Erythroblast (primary cell): Measurements from ENCODE around the gene DISC1.
"Not testable (repeated sequence)": the region's sequence is repeated elsewhere in the genome, so short reads cannot be mapped to it uniquely, and the experiment has no call there.

Experiments used
- DNase-seq, 2 experiments: peaks; one replicate each; lab custom pipeline; 2025; lab: John Stamatoyannopoulos, UW
- GATA1 ChIP-seq: IDR thresholded peaks from 2 replicates; pipeline ENCODE4 v1.6.1; 2011; ENCODE audit warnings: low read depth, mild to moderate bottlenecking, control low read depth, low read length, moderate library complexity
- POLR2A ChIP-seq: IDR thresholded peaks from 2 replicates; pipeline ENCODE4 v1.6.1; 2011; ENCODE audit warnings: mild to moderate bottlenecking, low read length

Gene DISC1

DNA sequence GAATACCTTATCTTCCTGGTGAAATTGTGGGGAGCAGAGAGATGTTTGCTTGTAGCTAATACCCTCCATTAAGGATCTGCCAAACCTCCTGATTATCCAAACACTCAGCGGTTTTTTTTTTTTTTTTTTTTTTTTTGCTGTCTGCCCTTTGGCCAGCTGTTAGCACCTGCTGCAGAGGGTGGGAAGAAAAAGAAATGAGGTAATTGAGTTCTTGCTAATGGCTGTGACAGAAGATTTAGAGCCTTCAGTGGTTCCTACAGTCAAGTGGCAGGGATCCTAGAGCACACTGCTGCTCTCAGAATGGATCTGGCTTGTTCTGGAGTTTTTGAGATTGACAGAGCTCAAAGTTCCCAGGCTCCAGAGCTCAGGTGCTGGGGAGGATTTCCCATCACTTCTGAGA is 342.5 kb downstream of the DISC1 start:
- TF ChIP-seq GATA1: no peak
- no peak for DNase-seq

- DNase-seq: not testable (repeated sequence)
Observed at GRCh38 chr1:231969761-231970160, 343.2 kb downstream of the DISC1 start.

DNA sequence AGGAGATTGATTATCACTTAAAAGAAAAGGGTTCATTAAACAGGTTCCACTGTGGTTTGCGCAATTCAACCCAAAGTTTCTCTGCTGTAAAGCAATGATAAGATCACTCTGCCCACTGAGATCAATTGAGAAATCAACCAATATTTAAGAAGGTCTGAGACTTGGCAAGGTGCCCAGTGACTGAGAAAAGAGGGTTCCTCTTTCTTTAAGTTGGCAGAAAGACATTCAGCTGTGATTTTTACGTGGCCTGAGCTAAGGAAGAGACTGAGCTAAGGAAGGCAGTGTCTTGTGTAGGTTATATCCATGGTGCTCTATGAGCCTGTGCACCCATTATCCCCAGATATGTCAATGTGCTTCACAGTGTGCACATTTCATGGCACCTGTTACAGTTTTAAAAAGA is 344.1 kb downstream of the DISC1 start:
- peak in 1 of 2 experiments; percentile 10 for DNase-seq
- TF ChIP-seq GATA1: no peak
- no peak for TF ChIP-seq POLR2A

DNA sequence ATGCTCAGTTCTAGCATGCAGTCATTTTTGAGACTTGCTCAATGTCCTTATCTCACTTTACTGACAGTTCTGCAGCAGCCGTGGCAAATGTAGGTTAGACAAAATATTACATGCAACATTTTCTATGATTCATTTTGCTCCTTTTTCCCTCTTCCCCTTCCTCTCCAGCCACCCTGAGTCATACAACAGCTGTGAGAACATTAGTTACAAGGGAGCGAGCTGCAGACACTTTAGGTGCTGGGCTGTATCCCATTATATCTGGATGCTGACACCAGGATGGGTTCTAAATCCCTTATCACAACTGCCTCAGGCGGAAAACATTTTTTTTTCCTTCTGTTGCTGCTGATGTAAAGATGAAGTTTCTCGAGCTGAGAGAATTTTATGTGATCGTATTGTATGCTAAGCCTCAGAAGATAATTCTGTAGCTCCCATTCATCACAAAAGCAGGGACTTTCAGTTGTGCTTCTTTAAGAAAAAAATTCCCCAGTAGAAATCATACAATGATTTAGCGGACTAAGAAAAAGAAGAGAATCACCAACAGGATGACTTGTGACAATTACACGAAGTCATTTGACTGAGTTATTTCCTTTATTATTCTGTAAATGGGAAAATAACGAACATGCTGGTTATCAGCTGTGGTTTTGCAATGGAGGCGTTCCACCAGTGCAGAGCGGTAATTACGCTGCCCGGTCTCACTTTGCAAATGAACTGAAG is 345.0 kb downstream of the DISC1 start:
- TF ChIP-seq POLR2A (no peak), GATA1 (no peak)
- DNase-seq: no peak

GRCh38 chr1:231972111-231972445 is 345.5 kb downstream of the DISC1 start:
- no peak for DNase-seq

DNA sequence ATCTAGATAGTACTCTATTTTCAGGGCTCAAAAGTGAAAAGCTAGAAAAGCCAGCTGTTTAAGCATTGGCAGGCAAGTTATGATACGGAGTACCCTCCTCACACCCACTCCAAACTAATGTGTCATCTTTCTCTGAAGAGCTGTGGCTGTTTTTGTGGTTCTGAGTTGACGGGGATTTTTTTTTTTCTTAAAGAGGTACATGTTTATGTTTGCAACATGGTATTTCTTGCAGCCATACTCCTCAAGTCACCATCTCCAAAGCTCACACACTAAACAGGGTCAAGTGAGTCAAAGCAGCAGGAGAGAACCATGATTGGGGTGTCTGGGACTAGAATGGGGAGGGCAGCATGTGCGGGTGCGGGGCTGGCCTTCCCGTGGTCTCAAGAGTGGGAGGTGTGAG is 347.2 kb downstream of the DISC1 start:
- no peak for TF ChIP-seq POLR2A
- no peak for TF ChIP-seq GATA1
- DNase-seq: no peak

More at GRCh38 chr1:231972111-231972445, 345.5 kb downstream of the DISC1 start:
- TF ChIP-seq POLR2A (no peak), GATA1 (no peak)

DNA sequence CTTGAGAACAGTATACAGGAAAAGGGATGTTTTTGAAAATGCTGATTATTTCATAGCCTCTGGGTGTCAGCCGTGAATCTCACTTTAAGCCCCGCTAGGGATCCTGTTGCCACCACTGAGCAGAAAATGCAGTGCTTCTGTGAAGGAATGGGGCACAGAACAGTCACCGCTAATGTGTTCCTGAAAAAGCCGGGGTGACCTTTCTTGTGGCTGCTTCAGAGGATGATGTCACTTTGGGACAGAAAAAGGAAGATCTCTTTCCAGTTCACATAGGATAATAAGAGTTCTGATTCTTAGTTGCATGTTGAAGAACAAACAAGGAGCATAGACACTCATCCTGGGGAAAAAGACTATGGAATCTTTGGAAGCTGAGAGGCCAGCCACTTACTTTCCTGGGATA is 349.6 kb downstream of the DISC1 start:
- TF ChIP-seq GATA1: no peak
- TF ChIP-seq POLR2A: no peak
- DNase-seq: no peak

DNA sequence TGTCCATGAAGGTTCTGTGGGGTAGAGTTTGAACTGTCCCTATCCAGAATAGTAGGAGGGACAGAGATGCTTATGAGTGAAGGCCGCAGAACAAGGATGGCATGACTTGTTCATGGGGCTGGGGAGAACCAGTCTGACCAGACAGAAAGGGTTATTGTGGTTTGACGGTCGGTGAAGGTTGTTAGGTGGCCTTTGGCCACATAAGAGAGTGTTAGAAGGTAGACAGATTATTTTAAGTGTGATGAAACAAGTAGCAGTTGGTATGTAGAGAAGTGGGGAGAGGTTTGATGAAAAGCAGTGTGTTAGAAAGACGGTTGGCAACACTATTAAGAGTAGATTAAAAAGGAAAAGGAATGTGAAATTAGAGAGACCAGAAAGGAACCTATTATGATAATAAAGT is 355.1 kb downstream of the DISC1 start:
- TF ChIP-seq GATA1: no peak
- no peak for TF ChIP-seq POLR2A
- DNase-seq: no peak

- TF ChIP-seq POLR2A (no peak), GATA1 (no peak)
- DNase-seq: no peak
Observed at GRCh38 chr1:231982871-231983587, 356.4 kb downstream of the DISC1 start.

DNA sequence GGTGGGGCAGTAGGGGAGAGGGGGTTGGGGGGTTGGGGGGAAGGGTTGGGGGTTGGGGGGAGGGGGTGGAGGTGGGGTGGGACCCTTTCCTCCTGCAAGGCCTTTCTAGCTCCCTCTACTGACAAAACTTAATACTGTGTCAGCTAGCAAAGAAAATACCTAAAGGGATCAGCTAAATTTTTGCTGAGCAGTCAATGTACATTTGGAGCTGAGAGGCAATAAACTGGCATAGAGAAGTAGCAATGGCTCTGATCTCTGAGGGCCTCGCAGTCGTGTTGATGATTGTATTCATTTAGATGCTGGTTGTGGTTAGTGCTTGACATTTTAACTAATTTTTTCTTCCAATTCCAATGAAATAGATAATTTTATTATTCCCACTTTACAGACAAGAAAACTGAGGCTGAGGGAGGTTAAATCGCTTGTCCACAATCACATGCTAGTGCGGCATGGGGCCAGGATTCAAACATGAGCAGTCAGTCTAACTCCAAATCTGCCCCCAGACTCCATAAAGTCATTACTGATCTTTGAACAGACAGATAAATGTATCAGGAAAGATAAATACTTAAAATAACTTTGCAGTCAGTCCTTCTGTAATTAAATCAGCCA is 357.1 kb downstream of the DISC1 start:
- no peak for DNase-seq
- TF ChIP-seq POLR2A: no peak
- no peak for TF ChIP-seq GATA1

- TF ChIP-seq POLR2A (no peak), GATA1 (no peak)
- no peak for DNase-seq
Observed at GRCh38 chr1:231985296-231986023, 358.9 kb downstream of the DISC1 start.

DNA sequence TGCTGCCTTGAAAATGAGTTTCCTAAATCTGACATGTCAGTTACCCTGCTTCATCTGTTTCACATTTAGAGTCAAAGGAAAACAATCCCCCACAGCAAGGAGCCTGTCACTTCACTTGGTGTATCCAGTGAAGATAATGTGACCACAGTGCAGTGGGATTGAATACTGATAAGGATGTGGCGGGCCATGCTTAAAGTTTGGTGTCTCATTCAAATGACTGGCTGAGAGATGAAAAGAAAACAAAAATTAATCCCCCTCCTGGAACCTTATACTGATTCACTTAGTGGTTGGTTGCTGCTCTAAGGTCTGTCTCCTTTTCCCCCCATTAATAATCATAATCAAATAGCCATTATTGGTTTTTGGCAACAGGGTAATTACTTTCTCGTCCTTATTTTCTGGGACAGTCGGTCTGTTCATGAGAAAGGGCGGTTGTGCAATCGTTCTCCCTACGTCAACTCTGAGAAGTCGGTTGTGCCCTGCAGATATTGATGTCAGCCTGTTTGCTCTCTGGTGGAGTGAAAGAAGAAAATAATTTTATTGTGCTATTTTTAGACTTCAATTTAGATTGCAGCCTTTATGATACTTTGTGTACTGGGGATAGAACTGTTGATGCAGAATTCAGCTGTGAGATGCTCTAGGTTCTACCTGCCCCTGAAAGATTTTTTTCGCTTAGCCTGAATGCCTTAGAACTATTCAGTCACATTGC is 360.2 kb downstream of the DISC1 start:
- TF ChIP-seq GATA1: no peak
- no peak for TF ChIP-seq POLR2A
- DNase-seq: no peak

- no peak for DNase-seq
- no peak for TF ChIP-seq GATA1
Observed at GRCh38 chr1:231990388-231990787, 363.8 kb downstream of the DISC1 start.
